OCI-LY3 (cell line): ENCODE data around the gene NACAD.

Source experiments
- CTCF ChIP-seq: fragments of 200-600, 300-600 bp; sonication (generic); IDR thresholded peaks from 2 replicates; pipeline ENCODE4 v1.5.1; 2014; ENCODE audit warnings: antibody characterized with exemption, low read length, low read depth
- EZH2phosphoT487 ChIP-seq: fragments of 200-600 bp; shearing (Covaris generic); IDR thresholded peaks from 2 replicates; pipeline ENCODE4 v1.6.1; 2018; ENCODE audit warnings: antibody characterized with exemption, mixed run types, low read depth

DNA sequence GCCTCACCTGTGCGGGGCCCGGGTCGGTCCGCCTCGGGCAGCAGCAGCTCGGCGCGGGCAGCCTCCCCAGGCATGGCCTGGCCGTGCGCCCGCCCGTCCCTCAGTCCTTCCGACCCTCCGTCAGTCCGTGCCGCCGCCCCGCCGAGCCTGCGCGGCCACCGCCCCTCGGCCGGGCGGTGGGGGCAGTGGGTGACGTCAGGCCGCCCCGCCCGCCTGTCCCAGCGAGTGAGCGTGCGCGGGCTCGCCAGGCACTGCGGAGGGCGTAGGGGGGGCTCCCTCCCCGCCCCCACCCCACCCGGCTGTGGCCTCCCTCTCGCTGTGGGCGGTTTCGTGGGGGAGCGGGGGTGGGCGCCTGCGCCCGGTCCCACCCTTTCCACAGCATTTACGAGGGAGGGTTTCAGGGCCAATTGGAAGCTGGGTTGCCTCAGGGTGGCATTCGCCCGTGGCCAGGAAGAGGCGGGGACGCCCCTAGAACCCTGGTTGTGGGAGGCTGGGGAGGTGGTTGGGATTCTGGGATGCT is at the start of gene NACAD:
- TF ChIP-seq EZH2phosphoT487 (no peak), CTCF (no peak)
